Peyer's patch (tissue), 4 donors: ENCODE data around the gene ZNF691. TPM values are rescaled to one million over a fixed set of nuclear protein-coding genes. Genes with fewer than 3 reads are reported as not detected.

ENCODE experiments used
- DNase-seq, 3 donors: peaks; one replicate each; pipeline ENCODE4 v3.0.0-alpha.2; 2017 to 2019
- H3K27ac ChIP-seq, 4 donors: fragments of 200-600 bp; sonication (generic); one replicate each; pipeline ENCODE4 v1.5.1; 2016 to 2019
- H3K27me3 ChIP-seq, 2 donors: fragments of 200-600 bp; sonication (generic); one replicate each; pipeline ENCODE4 v1.5.1; 2019
- H3K36me3 ChIP-seq, 3 donors: fragments of 200-600 bp; sonication (generic); one replicate each; pipeline ENCODE4 v1.5.1; 2016 to 2019
- H3K4me1 ChIP-seq, 4 donors: fragments of 200-600 bp; sonication (generic); one replicate each; pipeline ENCODE4 v1.5.1; 2016 to 2019
- H3K4me3 ChIP-seq, 4 donors: fragments of 200-600 bp; sonication (generic); 1 replicate in 3 of 4; 2 replicates in 1 of 4; pipeline ENCODE4 v1.5.1; 2016 to 2019; ENCODE audit warnings: mild to moderate bottlenecking in 1 of 4
- H3K9me3 ChIP-seq, 4 donors: fragments of 200-600 bp; sonication (generic); one replicate each; pipeline ENCODE4 v1.5.1; 2016 to 2019; ENCODE audit warnings: mild to moderate bottlenecking in 1 of 4
- POLR2A ChIP-seq, 2 donors: fragments of 450-650 bp; IDR thresholded peaks; one replicate each; pipeline ENCODE4 v1.5.1; 2017; ENCODE audit warnings: antibody characterized with exemption in 2 of 2, mild to moderate bottlenecking in 2 of 2, moderate library complexity in 2 of 2
- total RNA-seq, 4 donors: library from RNA; depleted of rRNA; stranded (reverse); fragments of >200 nt; gene quantifications; one replicate each; pipeline ENCODE4 v1.1.0, GENCODE V29; 2016
- TF ChIP-seq, protein P1 (sequence below), 6 experiments: fragments of 450-650 bp in 4 of 6; fragments of 200-600 bp in 2 of 6; sonication (generic) in 1 of 6; IDR thresholded peaks; one replicate each; pipeline ENCODE4 v1.5.1; 2017 to 2019; ENCODE audit warnings: antibody characterized with exemption in 6 of 6, mild to moderate bottlenecking in 3 of 6, moderate library complexity in 1 of 6

The ZNF691 gene
- total RNA-seq, 4 donors from 2014 or later = 3.3 to 19.0 (median 10.8) TPM

GRCh38 chr1:42880384-42880783 is 34.0 kb downstream of the ZNF691 start:
- no peak for DNase-seq
- TF ChIP-seq, protein P1, sequence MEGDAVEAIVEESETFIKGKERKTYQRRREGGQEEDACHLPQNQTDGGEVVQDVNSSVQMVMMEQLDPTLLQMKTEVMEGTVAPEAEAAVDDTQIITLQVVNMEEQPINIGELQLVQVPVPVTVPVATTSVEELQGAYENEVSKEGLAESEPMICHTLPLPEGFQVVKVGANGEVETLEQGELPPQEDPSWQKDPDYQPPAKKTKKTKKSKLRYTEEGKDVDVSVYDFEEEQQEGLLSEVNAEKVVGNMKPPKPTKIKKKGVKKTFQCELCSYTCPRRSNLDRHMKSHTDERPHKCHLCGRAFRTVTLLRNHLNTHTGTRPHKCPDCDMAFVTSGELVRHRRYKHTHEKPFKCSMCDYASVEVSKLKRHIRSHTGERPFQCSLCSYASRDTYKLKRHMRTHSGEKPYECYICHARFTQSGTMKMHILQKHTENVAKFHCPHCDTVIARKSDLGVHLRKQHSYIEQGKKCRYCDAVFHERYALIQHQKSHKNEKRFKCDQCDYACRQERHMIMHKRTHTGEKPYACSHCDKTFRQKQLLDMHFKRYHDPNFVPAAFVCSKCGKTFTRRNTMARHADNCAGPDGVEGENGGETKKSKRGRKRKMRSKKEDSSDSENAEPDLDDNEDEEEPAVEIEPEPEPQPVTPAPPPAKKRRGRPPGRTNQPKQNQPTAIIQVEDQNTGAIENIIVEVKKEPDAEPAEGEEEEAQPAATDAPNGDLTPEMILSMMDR (IDR thresholded peaks at IDR 0.05) = no peak
- TF ChIP-seq POLR2A (IDR thresholded peaks at IDR 0.05) = no peak
- H3K4me1 ChIP-seq = no peaks in the 10 kb centered on the region
- H3K4me3 ChIP-seq = no peak overlapping the region
- H3K27me3 ChIP-seq = no peaks in the 10 kb centered on the region
- no peak overlapping the region for H3K27ac ChIP-seq
- no peaks in the 10 kb centered on the region for H3K9me3 ChIP-seq
- H3K36me3 ChIP-seq = no peaks in the 10 kb centered on the region

- no peak for DNase-seq
- Histone ChIP-seq H3K27ac (no peak overlapping the region), H3K36me3 (no peaks in the 10 kb centered on the region), H3K27me3 (no peaks in the 10 kb centered on the region), H3K9me3 (no peaks in the 10 kb centered on the region), H3K4me1 (no peaks in the 10 kb centered on the region), H3K4me3 (no peak overlapping the region)
- TF ChIP-seq POLR2A (IDR thresholded peaks at IDR 0.05) = no peak
- TF ChIP-seq, protein P1 (IDR thresholded peaks at IDR 0.05) = no peak
These were observed 39.8 kb downstream of the ZNF691 start for GRCh38 chr1:42886046-42886739.

- no peak for DNase-seq
These were observed 40.4 kb downstream of the ZNF691 start for GRCh38 chr1:42886800-42887199.

GRCh38 chr1:42887366-42887765 is 41.0 kb downstream of the ZNF691 start:
- TF ChIP-seq, protein P1 (IDR thresholded peaks at IDR 0.05) = no peak
- TF ChIP-seq POLR2A (IDR thresholded peaks at IDR 0.05) = no peak
- no peaks in the 10 kb centered on the region for H3K4me1 ChIP-seq
- H3K9me3 ChIP-seq = no peaks in the 10 kb centered on the region
- H3K27me3 ChIP-seq = no peaks in the 10 kb centered on the region
- no peak overlapping the region for H3K27ac ChIP-seq
- H3K4me3 ChIP-seq = no peak overlapping the region
- no peaks in the 10 kb centered on the region for H3K36me3 ChIP-seq
- DNase-seq = peak in 1 of 3 donors; percentile 44

More at GRCh38 chr1:42886800-42887199, 40.4 kb downstream of the ZNF691 start:
- H3K9me3 ChIP-seq = no peaks in the 10 kb centered on the region
- H3K27me3 ChIP-seq = no peaks in the 10 kb centered on the region
- TF ChIP-seq POLR2A (IDR thresholded peaks at IDR 0.05) = no peak
- TF ChIP-seq, protein P1 (IDR thresholded peaks at IDR 0.05) = no peak
- H3K27ac ChIP-seq = no peak overlapping the region
- H3K4me1 ChIP-seq = no peaks in the 10 kb centered on the region
- no peaks in the 10 kb centered on the region for H3K36me3 ChIP-seq
- H3K4me3 ChIP-seq = no peak overlapping the region

DNA sequence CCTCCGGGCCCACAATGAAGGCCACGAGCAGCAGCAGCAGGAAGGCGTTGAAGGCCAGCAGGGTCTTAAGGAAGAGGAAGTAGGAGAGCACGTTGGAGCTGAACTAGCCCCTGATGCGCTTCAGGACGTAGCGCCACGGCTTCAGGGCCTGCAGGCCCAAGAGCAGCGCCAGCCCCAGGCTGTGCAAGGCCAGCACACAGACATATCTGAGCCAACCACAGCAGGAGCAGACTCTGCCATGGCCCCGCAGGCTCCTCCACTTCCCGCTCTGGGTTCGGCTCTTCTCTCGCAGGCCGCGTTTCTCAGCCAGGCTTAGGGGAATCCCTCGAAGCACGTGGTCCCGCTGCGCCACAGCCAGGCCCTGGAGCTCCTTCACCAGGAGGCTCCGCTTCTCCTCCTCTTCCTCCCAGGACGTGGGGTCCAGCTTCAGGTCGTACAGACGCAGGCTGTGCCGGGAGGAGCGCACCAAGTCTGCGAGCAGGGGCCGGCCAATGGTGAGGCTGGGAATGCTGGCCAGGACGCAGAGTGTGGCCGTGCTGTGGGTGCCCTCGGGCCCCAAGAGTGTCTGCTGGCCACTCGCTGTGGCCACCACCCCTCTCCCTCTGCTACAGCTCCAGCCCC is 41.7 kb downstream of the ZNF691 start:
- no peak for DNase-seq
- H3K27ac ChIP-seq = no peak overlapping the region
- no peaks in the 10 kb centered on the region for H3K27me3 ChIP-seq
- H3K36me3 ChIP-seq = no peaks in the 10 kb centered on the region
- H3K4me1 ChIP-seq = no peaks in the 10 kb centered on the region
- H3K9me3 ChIP-seq = no peaks in the 10 kb centered on the region
- no peak overlapping the region for H3K4me3 ChIP-seq
- no peak for TF ChIP-seq POLR2A (IDR thresholded peaks at IDR 0.05)
- TF ChIP-seq, protein P1 (IDR thresholded peaks at IDR 0.05) = no peak
